GOT3 (cell line): ENCODE data around the gene EPN3.

ENCODE experiments used
- DNase-seq: peaks from one replicate; lab custom pipeline; 2025; ENCODE audit warnings: mixed read lengths; lab: John Stamatoyannopoulos, UW

Gene EPN3

DNA sequence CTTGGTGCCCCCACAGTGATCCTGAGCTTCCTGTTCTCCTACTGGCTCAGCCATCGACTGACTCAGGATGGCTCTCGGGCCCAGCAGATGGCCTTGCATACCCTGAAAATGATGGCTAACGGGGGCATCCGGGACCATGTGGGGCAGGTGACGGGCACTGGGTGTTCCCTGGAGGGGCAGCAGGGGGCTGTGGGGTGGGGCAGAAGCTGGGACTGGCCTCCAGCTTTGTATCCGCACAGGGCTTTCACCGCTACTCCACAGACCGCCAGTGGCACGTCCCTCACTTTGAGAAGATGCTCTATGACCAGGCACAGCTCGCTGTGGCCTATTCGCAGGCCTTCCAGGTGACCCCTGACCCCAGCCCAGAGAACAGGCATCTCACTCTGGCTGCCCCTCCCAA, 17.4 kb downstream of the EPN3 start:
- no peak for DNase-seq

DNA sequence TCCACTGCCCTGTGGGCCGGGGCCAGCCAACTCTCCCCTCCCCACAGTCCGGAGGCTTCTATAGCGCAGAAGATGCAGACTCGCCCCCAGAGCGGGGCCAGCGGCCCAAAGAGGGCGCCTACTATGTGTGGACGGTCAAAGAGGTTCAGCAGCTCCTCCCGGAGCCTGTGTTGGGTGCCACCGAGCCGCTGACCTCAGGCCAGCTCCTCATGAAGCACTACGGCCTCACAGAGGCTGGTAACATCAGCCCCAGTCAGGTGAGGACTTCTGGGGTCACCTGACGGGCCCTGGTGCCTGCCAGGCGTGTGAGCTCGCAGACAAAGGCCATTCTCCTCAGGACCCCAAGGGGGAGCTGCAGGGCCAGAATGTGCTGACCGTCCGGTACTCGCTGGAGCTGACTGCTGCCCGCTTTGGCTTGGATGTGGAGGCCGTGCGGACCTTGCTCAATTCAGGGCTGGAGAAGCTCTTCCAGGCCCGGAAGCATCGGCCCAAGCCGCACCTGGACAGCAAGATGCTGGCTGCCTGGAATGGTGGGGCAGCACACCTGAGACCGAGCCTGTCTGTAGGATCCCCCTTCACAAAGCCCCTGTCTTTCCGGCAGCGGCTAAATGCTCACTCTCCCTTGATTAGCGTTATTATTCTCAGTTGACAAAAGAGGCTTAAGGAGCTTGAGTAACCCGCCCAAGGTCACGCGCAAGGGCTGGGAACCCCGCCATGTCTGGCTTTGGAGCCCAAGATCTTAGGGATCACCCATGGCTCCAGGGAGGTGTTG, 18.3 kb downstream of the EPN3 start:
- DNase-seq = no peak

GRCh38 chr17:50551433-50551815, 18.9 kb downstream of the EPN3 start:
- no peak for DNase-seq

- no peak for DNase-seq
Observed at GRCh38 chr17:50551884-50552283, 19.3 kb downstream of the EPN3 start.

- no peak for DNase-seq
Observed at GRCh38 chr17:50554201-50554600, 21.7 kb downstream of the EPN3 start.

GRCh38 chr17:50556803-50557202, 24.3 kb downstream of the EPN3 start:
- DNase-seq = no peak

GRCh38 chr17:50557630-50558029, 25.1 kb downstream of the EPN3 start:
- no peak for DNase-seq

GRCh38 chr17:50558091-50558490, 25.6 kb downstream of the EPN3 start:
- DNase-seq = no peak

DNA sequence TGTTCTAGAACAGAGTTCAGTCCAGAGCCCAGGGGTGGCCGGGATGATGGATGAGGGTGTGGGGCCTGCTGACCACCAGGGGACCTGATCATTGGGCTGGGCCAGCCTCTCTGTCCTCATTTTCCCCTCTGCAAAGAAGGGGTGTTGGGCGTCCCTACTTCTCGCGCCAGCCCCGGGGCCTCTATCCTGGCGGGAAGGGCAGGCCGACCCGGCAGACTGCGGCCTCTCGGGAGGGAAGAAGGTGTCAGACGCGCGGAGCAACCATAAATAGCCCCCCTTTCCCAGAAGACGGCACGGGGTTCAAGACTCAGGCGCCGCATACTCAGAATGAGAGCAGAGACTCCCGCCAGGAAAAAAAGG, 26.0 kb downstream of the EPN3 start:
- no peak for DNase-seq

DNA sequence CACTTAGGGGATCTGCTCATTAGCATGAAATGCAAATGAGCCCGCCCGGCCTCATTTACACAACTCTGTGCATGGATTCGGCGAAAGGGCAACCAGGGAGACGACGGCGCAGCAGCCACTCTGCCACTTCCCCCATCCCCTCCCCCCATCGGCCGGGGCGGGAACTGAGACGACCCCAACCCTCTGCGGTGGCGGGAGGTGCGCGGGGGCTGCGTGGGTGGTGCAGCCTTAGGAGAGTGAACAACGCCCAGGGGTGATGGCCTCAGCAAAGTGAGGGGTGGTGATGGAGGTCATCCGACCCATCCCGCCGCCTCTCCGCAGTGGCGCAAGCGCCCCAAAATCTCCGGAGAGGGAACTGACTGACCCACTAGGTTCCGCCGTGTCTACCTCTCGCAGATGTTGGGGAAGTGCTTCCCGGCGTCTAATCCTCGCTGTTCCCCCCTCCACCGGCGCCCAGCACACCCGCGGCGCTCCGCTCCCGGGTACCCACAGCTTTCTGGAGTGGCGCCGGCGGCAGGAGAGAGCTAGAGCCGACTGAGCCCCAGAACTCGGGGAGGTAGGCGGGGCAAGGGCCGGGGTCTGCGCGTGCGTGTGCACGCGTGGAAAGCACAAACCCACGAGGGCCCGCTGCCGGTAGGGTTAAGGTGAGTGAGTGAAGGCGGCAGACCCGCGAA, 26.5 kb downstream of the EPN3 start:
- no peak for DNase-seq

DNA sequence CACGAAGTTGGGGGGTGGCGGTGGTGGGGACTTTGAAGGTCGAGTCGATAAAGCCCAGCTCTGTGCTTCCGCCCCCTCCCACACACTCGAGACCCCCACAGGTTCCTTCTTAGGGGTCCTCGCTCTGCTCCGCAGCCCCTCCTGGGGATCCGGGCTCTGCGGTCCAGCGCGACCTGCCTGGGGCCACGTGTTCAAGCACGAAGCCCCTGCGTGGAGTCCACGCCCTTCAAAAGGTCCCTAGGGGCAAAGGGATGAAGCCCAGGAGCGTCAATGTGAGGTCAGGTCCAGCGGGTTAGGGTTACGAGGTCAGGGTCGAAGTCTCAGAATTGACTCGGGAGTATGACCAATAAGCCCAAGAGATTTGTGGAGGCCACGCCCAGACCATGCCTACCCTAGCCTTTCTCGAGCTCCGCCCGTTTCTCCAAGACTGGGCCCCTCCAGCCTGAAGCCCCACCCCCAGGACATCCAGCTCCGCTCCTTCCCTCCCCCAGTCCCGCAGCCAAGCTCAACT, 27.2 kb downstream of the EPN3 start:
- DNase-seq = no peak

- DNase-seq = peak; percentile 51
Observed at GRCh38 chr17:50560185-50560824, 27.8 kb downstream of the EPN3 start, which contains the start of gene CACNA1G. TSS of gene CACNA1G (plus strand) at chr17:50560715. CDS start at chr17:50561460, 745 bp downstream.

GRCh38 chr17:50560931-50561745, 28.6 kb downstream of the EPN3 start:
- DNase-seq = no peak

DNA sequence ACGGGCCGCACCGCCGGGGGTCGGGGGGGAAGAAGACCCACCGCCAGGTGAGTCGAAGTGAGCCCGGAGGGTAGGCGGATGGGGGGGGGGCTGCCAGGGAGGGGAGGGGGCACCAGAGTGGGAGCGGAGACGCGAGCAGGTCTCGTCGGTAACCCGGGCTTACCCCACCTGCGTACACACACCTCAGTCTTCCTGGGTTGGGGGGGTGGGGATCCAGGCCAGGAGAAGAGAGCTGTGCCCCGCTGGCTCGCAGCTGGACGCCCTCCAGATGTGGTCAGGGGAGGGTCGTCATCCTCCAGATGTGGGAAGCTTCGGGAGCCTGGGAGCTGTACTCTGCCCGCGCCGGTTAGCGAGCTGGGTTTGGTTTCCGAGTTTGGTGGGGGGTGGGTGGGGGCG, 29.2 kb downstream of the EPN3 start:
- DNase-seq = no peak

DNA sequence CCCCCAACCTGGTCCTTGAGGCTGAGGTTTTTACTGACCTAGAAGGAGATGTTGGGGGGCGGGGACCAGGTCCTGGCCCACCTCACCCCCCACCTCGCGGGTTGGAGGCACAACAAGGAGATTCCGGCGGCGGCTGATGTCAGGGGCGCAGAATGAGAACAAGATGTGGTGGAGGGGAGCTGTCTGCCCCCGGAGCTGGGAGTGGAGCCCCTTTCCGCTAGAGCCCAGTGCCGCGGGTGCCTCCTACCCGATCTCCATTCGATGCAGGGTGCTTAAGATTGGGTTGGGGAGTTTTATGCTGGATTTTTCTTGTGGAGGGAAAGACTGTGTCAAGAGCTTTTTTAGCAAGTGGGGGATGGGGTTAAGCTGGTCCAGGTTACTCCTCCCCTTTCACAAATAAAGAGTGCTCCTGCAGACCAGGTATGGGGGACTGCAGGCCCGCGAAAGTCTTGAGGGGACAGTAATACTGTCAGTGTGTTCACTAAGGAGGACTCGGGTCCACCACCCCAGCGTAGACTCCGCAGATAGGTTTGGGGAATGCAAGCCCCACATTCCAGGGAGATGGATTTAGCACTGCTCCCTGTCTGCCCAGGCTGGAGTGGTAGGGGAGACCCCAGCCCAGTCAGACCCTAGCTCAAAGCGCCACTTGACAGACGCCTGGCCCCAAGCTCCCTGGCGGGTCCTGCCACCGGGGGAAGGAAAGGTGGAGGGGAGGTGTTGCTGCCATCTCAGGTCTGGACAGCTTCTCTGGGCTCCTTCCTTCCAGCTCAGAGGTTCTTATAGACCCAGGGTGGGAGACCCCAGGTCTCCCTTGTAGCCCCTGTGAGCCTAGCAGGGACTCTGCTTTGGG, 29.9 kb downstream of the EPN3 start:
- no peak for DNase-seq

- DNase-seq = no peak
Observed at GRCh38 chr17:50563092-50563511, 30.6 kb downstream of the EPN3 start.

DNA sequence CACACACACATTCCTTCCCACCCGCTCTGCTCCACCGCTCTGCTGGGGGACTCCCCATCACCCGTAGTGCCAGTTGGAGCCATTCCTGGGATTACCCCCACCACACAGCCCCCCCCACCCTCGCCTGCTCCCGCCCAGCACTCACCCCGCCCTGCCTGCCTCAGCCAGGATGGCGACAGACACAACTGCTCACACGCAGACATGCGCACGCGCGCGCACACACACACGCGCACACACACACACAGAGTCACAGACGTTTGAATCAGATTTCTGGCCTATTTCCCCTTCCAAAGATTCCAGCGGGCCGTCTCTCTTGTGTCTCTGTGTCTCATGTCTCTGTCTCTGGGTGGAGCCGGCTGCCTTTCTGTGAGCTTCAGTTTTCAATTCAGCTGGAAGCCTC, 32.4 kb downstream of the EPN3 start:
- DNase-seq = peak; percentile 19

GRCh38 chr17:50565402-50566350, 33.1 kb downstream of the EPN3 start:
- no peak for DNase-seq

DNA sequence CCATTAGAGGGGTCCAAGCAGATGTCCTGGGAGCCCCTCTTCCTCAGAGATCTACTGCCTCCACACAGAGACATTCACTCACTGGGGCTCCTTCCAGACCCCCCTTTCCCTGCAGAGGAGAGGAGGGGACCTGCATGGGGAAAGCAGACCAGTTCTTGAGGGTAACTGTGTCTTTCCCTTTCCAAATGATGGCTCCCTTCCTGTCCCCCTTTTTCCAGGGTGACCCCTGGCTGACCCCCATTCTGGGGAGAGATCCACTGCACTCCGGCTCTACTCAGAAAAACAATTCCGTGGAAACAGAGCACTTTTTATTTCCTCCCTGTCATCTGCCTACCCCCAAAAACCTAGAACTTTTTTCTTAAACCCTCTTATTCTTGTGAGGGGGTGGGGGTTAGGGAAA, 34.4 kb downstream of the EPN3 start:
- no peak for DNase-seq

DNA sequence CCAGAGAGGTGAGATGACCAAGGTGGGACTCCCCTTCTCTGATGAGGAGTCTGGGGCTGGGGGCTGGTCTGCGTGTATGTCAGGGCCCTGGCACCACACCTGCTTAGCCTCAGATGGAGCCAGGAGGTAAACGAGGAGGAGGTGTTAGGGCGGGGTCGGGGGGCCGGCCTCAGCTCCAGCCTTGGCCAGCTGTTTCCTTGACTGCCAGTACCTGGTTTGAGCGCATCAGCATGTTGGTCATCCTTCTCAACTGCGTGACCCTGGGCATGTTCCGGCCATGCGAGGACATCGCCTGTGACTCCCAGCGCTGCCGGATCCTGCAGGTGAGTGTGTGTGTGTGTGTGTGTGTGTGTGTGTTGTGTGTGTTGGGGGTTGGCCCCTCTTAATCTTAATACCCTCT, 36.1 kb downstream of the EPN3 start:
- no peak for DNase-seq
